Colon (tissue), 2 donors: ENCODE results near the gene MXRA8.

Experiments used
- FAIRE-seq: peaks from 2 replicates; lab custom pipeline; 2012; peaks lifted over from hg19 to GRCh38; lab: Jason Lieb, UNC
- donor health status: control.
- donor health status: control.

MXRA8 gene

GRCh38 chr1:1349256-1350012 is 8.9 kb downstream of the MXRA8 start, which contains the start of gene DVL1:
Gene DVL1 (minus strand): TSS chr1:1349418. CDS start chr1:1349065, 353 bp downstream.
- no peak for FAIRE-seq

DNA sequence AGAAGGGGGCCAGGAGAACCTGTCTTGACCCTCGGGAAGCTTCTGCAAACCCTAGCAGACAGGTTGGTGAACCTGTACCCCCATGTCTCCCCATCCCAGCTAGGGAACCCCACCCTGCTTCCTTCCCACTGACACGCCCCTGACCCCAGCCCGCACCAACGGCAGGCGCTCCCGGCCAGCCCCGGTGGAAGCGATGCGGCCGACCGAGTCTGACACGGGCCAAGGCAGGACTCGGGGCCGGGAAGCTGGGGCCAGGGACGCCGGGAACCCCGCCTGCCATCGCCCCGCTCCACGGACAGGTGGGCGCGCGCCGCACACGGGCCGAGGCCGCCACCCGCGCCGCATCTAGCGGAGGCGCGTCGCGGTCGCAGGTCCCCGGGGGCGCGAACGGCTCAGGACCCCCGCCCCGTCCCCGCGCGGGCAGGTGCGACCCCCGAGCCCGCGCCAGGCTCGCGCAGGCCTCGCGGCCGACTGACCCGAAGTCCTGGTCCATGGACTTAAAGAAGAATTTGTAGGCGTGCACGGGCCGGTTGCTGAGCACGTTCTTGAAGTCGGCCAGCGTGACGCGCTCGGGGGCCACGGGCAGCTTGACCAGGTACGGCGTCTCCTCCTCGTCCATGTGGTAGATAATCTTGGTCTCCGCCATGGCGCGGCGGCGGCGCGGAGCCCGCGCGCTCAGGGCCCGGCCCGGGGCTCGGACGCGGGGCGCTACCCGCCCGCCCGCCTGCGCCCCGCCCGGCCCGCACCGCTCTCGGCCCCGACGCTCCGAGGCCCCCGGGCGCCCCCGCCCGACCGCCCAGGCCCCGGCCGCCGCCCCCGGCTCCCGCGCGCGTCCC is 9.7 kb downstream of the MXRA8 start:
- no peak for FAIRE-seq

- FAIRE-seq = no peak
Observed at GRCh38 chr1:1347663-1348419, 10.5 kb downstream of the MXRA8 start.

DNA sequence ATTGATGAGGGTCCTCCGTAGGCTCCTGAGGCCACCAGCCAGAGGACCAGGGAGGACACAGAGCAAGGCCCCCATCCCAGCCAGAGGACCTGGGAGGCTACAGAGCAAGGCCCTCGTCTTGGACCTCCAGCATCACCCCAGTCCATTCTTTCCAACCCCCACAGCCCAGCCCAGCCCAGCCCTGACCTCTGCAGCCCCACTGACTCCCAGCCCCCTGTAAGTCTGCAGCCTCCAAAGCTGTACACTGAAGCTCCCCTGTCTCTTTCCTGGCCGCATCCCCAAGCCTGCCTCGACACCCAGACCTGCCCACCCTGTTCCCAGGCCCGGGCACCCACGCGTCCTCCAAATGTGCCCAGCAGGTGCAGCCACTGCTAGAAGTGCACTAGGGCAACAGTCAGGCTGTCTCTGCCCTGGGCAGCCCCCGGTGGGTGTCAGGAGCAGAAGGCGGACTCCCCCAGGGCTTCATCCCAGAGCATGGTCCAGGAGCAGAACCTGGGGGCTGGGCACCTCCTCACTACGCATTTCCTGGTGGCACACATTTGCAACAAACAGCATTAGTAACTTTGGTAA is 11.2 kb downstream of the MXRA8 start:
- no peak for FAIRE-seq

DNA sequence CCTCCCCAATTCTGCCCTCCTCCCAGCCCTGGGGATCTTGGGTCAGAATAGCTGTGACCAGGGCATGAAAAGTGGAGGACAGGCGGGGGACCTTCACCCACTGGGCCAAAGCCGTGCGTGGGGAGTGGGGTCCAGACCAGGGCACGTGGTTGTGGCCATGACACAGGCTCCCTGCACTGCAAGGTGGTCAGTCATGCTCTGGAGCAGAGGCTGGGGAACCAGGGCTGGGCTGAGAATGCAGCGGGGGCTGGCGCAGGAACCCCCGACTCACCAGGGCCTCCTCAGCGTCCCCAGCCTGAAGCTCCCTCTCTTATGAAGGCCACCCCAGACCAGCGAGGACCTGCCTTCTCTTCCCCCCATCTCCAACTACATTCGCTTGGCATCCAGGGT is 11.9 kb downstream of the MXRA8 start:
- FAIRE-seq = no peak

DNA sequence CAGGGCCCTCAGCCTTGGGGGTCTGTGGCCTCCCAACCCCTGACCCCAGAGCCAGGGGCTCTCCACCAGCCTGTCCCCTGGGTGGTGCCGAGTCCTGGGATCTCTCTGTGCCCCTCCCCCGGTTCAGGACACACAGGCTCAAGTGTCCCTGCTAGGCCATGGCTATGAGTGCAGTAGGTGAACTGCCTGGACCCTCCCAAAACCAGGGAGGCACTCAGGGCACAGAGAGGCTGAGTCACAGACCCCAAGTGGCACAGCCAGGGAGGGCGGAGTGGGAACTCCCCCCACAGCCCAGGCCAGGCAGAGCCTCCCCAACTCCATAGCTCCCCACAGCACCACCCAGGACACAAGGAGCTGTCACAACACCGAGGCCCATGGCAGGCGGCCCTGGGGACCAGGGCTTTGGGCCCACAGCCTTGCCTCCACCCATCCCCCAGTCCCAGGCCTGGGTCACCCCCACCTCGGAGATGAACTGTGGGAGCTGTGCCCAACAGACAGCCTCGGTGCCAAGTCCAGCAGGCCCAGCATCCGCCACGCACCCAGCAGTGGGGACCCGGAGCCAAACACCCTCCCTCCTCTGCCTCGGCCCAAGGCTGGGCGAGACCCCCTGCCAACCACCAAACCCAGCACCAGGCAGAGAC is 12.4 kb downstream of the MXRA8 start:
- no peak for FAIRE-seq

- no peak for FAIRE-seq
Observed at GRCh38 chr1:1345384-1345783, 13.0 kb downstream of the MXRA8 start.

DNA sequence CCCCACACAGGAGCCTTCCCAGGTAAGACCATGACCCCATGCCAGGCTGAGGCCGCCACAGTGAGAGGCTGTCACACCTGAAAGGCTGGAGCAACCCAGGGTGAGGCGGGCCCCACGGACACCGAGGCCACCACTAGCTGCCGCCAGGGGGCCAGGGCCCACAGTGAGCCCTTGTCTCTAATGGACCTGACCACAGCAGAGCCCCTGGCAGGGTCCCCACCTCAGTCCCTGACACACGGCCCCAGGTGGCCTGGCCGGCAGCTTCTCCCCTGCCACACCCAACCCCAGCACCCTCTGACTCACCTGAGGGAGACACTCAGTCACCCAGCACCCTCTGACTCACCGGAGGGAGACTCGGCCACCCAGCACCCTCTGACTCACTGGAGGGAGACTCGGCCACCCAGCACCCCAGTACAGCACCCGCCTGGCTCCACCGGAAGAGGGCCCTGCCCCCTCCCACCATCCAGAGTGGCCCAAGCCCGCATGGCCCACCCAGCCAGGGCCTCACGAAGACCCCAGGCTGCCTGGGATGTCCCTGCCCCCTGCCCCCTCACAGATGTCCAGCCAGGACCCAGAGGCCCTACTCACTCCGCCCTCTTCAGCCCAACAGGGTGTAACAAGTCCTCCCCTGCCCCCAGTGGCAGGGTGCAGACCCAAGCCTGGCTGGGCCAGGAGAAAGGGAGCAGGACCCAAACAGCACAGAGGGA is 13.5 kb downstream of the MXRA8 start:
- no peak for FAIRE-seq

DNA sequence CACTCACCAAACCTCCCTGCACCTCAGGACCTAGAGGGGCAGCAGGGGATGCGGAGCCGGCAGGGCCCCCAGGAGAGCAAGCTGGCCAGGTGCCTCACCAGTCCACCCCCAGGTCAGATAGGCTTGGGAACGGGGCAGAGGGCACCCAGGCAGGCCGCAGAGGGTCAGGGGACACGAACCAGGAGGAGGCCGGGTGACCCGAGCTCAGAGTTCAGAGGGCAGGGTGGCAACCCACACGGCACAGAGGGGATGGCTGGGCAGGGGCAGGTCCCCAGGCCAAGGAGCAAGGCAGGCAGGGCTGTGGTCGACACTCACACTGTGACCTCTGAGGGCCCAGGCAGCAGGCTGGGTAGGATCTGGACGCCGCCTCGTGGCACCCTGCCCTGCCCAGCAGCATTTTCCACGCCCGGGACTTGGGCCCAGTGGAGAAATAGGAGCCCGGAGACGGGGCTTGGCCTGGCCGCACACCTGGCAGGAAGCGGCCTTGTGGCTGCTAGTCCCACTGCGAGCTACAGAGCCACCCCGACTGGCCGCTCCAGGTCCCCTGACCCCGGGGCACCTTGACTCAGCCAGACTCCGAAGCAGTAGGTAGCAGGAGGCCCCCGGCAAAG is 14.4 kb downstream of the MXRA8 start:
- no peak for FAIRE-seq

DNA sequence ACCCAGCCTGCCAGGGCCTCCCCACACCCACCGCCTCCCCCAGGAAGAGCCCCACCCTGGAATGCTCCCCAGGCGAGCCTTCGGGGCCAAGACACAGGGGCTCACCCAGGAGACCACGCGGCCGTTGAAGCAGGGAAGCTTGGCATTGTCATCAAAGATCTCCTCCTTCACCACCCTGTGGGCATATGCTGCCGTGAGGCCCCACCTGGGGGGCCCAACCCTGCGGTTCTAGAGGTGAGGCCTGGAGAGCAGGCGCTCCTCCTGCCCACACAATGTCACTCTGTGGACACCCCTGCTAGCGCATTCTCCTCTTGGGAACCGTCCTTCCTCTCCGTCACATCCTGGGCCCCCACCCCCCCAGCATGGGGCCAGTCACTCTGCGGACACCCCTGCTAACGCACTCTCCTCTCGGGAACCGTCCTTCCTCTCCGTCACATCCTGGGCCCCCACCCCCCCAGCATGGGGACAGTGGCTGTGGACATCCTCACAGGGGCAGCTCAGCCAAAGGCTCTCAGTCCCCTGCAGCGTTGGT is 15.7 kb downstream of the MXRA8 start:
- no peak for FAIRE-seq

DNA sequence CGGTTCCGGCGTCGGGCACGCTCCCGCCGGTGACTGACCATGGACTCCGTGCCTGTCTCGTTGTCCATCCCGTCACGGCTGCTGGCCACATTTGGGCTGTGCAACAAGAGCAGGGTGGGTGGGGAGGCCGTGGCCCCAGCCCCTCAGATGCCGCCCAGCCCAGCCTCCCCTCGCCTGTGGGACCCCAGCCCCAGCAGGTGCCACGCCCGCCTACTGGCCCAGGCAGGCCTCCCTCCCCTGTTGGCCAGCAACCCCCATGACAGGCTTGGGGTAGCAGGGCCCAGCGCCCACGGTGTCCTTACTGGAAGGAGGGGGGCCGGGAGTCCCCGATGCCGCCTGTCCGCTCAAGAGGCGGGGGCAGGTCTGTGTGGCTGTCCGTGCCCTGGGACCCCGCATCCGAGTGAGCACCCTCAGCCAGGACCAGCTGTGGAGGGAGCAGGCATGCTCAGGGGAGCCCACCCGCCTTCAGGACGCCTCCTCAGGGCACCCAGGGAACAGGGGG is 16.2 kb downstream of the MXRA8 start:
- FAIRE-seq = no peak

- no peak for FAIRE-seq
Observed at GRCh38 chr1:1341549-1342021, 16.8 kb downstream of the MXRA8 start.

DNA sequence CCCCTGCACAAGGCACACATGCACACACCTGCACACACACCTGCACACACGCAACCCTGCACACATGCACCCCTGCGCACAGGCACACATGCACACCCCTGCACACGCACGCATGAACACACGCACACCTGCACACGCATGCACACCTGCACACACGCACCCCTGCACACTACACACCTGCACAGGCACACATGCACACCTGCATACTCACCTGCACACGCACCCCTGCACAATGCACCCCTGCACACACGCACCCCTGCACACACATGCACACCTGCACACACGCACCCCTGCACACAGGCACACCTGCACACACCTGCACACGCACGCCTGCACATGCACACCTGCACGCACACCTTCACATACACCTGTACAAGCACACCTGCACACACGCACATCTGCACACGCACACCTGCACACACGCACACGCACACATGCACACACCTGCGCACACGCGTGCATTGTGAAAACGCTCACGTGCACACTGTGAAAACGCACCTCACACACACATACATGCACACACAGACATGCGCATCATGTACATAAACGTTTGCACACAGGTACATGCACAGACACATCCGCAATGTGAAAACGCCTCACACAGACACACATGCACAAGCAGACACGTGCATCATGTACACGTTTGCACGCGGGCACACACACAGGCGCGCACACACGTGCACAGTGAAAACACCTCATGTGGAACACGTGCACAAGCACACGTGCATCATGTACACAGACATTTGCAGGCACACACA is 17.4 kb downstream of the MXRA8 start:
- FAIRE-seq = no peak

DNA sequence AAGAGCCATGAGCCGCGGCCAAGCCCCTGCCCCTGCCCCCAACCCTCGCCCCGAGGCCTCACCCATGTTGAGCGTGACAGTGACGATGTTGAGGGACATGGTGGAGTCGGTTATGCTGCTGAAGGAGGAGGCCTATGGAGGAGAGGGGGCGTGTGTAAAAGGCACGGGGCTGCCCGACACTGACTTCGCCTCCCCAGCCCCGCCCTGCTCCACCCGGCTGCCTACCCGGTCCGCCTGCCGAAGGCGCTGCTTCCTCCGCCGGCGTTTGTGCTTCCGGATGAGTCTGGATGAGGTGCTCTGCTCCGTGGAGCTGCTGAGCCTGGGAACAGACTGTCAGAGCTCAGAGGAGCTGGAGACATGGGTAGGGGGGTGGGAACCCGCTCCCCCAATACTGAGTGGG is 18.2 kb downstream of the MXRA8 start:
- FAIRE-seq = no peak

- no peak for FAIRE-seq
Observed at GRCh38 chr1:1338278-1338677, 20.1 kb downstream of the MXRA8 start.

- no peak for FAIRE-seq
Observed at GRCh38 chr1:1337793-1338147, 20.6 kb downstream of the MXRA8 start.

DNA sequence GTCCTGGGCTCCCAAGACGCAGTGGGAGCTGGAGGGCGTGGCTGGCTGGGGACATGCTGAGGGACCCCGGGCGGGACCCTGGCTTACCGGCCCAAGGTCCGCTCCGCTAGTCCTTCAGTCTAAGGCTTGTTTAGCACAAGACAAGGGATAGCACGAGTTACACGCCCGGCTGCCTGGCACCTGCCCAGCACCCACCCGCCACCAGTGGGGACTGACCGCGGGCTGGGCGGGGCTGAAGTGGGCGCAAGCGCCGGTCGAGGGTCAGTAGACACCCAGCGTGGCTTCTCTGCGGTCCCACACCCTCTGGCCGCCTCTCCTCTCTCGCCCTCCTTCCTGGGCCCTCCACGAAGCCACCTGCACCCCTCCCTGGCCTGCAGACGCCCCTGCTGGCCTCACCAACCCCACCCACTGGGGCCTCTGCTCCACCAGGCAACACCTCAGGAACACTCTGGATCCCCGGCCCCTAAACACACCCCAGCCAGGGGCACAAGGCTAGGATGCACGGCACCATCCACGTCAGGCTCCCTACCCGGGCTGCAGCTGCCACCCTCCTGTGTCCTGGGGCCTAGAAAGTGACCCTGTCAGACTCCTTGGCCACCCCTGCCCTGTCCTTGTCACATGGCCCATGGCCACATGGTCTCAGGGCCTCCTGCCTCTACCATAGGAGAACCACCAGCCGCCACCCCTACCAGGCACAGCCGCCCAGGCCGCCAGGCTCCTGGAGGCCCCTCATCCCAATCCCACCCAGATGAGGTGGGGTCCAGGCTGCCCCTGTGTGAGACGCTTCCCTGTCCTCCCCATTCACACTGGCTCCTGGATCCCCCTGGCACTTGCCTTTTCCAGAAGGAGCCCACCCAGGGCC is 21.2 kb downstream of the MXRA8 start:
- FAIRE-seq = no peak

- no peak for FAIRE-seq
Observed at GRCh38 chr1:1336446-1336845, 21.9 kb downstream of the MXRA8 start.
